Effector memory CD8-positive, alpha-beta T cell (primary cell): Measurements from ENCODE around the gene PXK.
"Not testable (repeated sequence)": the region's sequence is repeated elsewhere in the genome, so short reads cannot be mapped to it uniquely, and the experiment has no call there.

Source experiments
- ATAC-seq: fragments of 150-1000 bp; cut with Tn5 transposase; replicated peaks from 2 replicates; pipeline ENCODE4 v1.10.0; 2021; ENCODE audit warnings: mild to moderate bottlenecking, moderate library complexity
- DNase-seq, 3 experiments: peaks; one replicate each; pipeline ENCODE4 v3.0.0; 2021
- H3K27ac Mint-ChIP-seq, 2 donors: one replicate each; pipeline ENCODE4 v1.8.0; 2022; ENCODE audit warnings: mild to moderate bottlenecking in 2 of 2, mixed read lengths in 2 of 2, moderate library complexity in 2 of 2
- H3K27me3 Mint-ChIP-seq, 2 donors: one replicate each; pipeline ENCODE4 v1.8.0; 2022; ENCODE audit warnings: mixed read lengths in 2 of 2
- H3K36me3 Mint-ChIP-seq: one replicate; pipeline ENCODE4 v1.8.0; 2022; ENCODE audit warnings: mild to moderate bottlenecking, moderate library complexity, mixed read lengths; ENCODE audit not compliant: insufficient read depth
- H3K4me1 Mint-ChIP-seq, 2 donors: one replicate each; pipeline ENCODE4 v1.8.0; 2022; ENCODE audit warnings: low read depth in 2 of 2, mixed read lengths in 2 of 2
- H3K4me3 Mint-ChIP-seq, 2 donors: one replicate each; pipeline ENCODE4 v1.8.0; 2022; ENCODE audit warnings: mild to moderate bottlenecking in 2 of 2, mixed read lengths in 2 of 2, moderate library complexity in 2 of 2
- H3K9me3 Mint-ChIP-seq, 2 donors: one replicate each; pipeline ENCODE4 v1.8.0; 2022; ENCODE audit warnings: mixed read lengths in 2 of 2

The PXK gene

GRCh38 chr3:58329150-58329921 lies 3.4 kb upstream of the PXK start:
- ATAC-seq (no peak), DNase-seq (no peak)
- no peaks in the 10 kb centered on the region for H3K9me3 Mint-ChIP-seq
- no peak overlapping the region for H3K4me3 Mint-ChIP-seq
- H3K4me1 Mint-ChIP-seq, result peaks cover 9 to 19% of the 10 kb centered on the region in 2 donors
- no peak overlapping the region for H3K27ac Mint-ChIP-seq
- H3K36me3 Mint-ChIP-seq, result peaks cover 7% of the 10 kb centered on the region
- H3K27me3 Mint-ChIP-seq, result no peaks in the 10 kb centered on the region

- H3K27ac Mint-ChIP-seq, result no peak overlapping the region
- no peaks in the 10 kb centered on the region for H3K27me3 Mint-ChIP-seq
- DNase-seq (no peak), ATAC-seq (no peak)
- H3K36me3 Mint-ChIP-seq, result peaks cover 7% of the 10 kb centered on the region
- H3K9me3 Mint-ChIP-seq, result no peaks in the 10 kb centered on the region
- peaks cover 15 to 22% of the 10 kb centered on the region in 2 donors for H3K4me1 Mint-ChIP-seq
- no peak overlapping the region for H3K4me3 Mint-ChIP-seq
Observed at GRCh38 chr3:58329922-58330413, 2.7 kb upstream of the PXK start.

- DNase-seq (no peak), ATAC-seq (no peak)
- Mint-ChIP-seq H3K4me1 (peaks cover 29 to 32% of the 10 kb centered on the region in 2 donors), H3K27ac (peak overlapping the region in 1 of 2 donors; percentile 49), H3K4me3 (peak overlapping the region; percentile 80 to 94), H3K36me3 (peaks cover 7% of the 10 kb centered on the region), H3K27me3 (no peaks in the 10 kb centered on the region), H3K9me3 (no peaks in the 10 kb centered on the region)
Observed at GRCh38 chr3:58331593-58332152, 1.0 kb upstream of the PXK start.

GRCh38 chr3:58333206-58334012 lies 717 bp downstream of the PXK start:
- H3K27me3 Mint-ChIP-seq, result no peaks in the 10 kb centered on the region
- DNase-seq (no peak), ATAC-seq (peak; percentile 21)
- H3K36me3 Mint-ChIP-seq, result peaks cover 3% of the 10 kb centered on the region
- H3K4me3 Mint-ChIP-seq, result peak overlapping the region; percentile 94 to 98
- H3K4me1 Mint-ChIP-seq, result peaks cover 29 to 32% of the 10 kb centered on the region in 2 donors
- no peaks in the 10 kb centered on the region for H3K9me3 Mint-ChIP-seq
- peak overlapping the region; percentile 87 to 90 for H3K27ac Mint-ChIP-seq

- no peak for DNase-seq
- Mint-ChIP-seq H3K4me1 (peaks cover 29 to 32% of the 10 kb centered on the region in 2 donors), H3K36me3 (peaks cover 7% of the 10 kb centered on the region), H3K27me3 (no peaks in the 10 kb centered on the region), H3K9me3 (no peaks in the 10 kb centered on the region), H3K4me3 (peak overlapping the region; percentile 94 to 98), H3K27ac (peak overlapping the region; percentile 87 to 90)
- ATAC-seq, result no peak
Observed at GRCh38 chr3:58334013-58334321, 1.3 kb downstream of the PXK start.

GRCh38 chr3:58334506-58334884 lies 1.8 kb downstream of the PXK start:
- Mint-ChIP-seq H3K27ac (peak overlapping the region in 1 of 2 donors; percentile 47), H3K9me3 (no peaks in the 10 kb centered on the region), H3K27me3 (no peaks in the 10 kb centered on the region), H3K4me3 (peak overlapping the region; percentile 94 to 98), H3K4me1 (peaks cover 29 to 32% of the 10 kb centered on the region in 2 donors), H3K36me3 (peaks cover 7% of the 10 kb centered on the region)
- DNase-seq, result no peak
- no peak for ATAC-seq

GRCh38 chr3:58335652-58335947 lies 2.9 kb downstream of the PXK start:
- Mint-ChIP-seq H3K27ac (peak overlapping the region in 1 of 2 donors; percentile 47), H3K36me3 (peaks cover 7% of the 10 kb centered on the region)

GRCh38 chr3:58336135-58336882 lies 3.6 kb downstream of the PXK start:
- Mint-ChIP-seq H3K4me1 (peaks cover 29 to 32% of the 10 kb centered on the region in 2 donors), H3K9me3 (no peaks in the 10 kb centered on the region), H3K4me3 (no peak overlapping the region), H3K27ac (no peak overlapping the region), H3K36me3 (peaks cover 10% of the 10 kb centered on the region), H3K27me3 (no peaks in the 10 kb centered on the region)
- DNase-seq, result no peak
- no peak for ATAC-seq

More at GRCh38 chr3:58335652-58335947, 2.9 kb downstream of the PXK start:
- H3K4me1 Mint-ChIP-seq, result peaks cover 29 to 32% of the 10 kb centered on the region in 2 donors
- H3K27me3 Mint-ChIP-seq, result no peaks in the 10 kb centered on the region
- no peaks in the 10 kb centered on the region for H3K9me3 Mint-ChIP-seq
- DNase-seq, result no peak
- no peak overlapping the region for H3K4me3 Mint-ChIP-seq
- no peak for ATAC-seq

GRCh38 chr3:58337190-58337589 lies 4.5 kb downstream of the PXK start:
- Mint-ChIP-seq H3K9me3 (no peaks in the 10 kb centered on the region), H3K4me3 (no peak overlapping the region), H3K4me1 (peaks cover 26 to 29% of the 10 kb centered on the region in 2 donors), H3K36me3 (peaks cover 10% of the 10 kb centered on the region), H3K27me3 (no peaks in the 10 kb centered on the region), H3K27ac (no peak overlapping the region)
- DNase-seq (no peak), ATAC-seq (no peak)

GRCh38 chr3:58339146-58339545 lies 6.5 kb downstream of the PXK start:
- not testable (repeated sequence) for H3K27me3 Mint-ChIP-seq, H3K36me3 Mint-ChIP-seq, H3K4me3 Mint-ChIP-seq, ATAC-seq, DNase-seq, H3K9me3 Mint-ChIP-seq, H3K27ac Mint-ChIP-seq
- H3K4me1 Mint-ChIP-seq, result peaks cover 14 to 24% of the 10 kb centered on the region in 2 donors

GRCh38 chr3:58340594-58341244 lies 8.0 kb downstream of the PXK start:
- peaks cover 7% of the 10 kb centered on the region for H3K36me3 Mint-ChIP-seq
- no peaks in the 10 kb centered on the region for H3K9me3 Mint-ChIP-seq
- no peak overlapping the region for H3K4me3 Mint-ChIP-seq
- ATAC-seq (no peak), DNase-seq (no peak)
- no peak overlapping the region for H3K27ac Mint-ChIP-seq
- no peaks in the 10 kb centered on the region for H3K27me3 Mint-ChIP-seq
- peaks cover 8 to 17% of the 10 kb centered on the region in 2 donors for H3K4me1 Mint-ChIP-seq

GRCh38 chr3:58341376-58341775 lies 8.7 kb downstream of the PXK start:
- no peak for ATAC-seq
- DNase-seq, result no peak
- Mint-ChIP-seq H3K27me3 (no peaks in the 10 kb centered on the region), H3K36me3 (peaks cover 7% of the 10 kb centered on the region), H3K27ac (no peak overlapping the region), H3K4me3 (no peak overlapping the region), H3K4me1 (peaks cover 9 to 16% of the 10 kb centered on the region in 2 donors), H3K9me3 (no peaks in the 10 kb centered on the region)

- H3K4me3 Mint-ChIP-seq, result no peak overlapping the region
- H3K4me1 Mint-ChIP-seq, result peaks cover 8 to 20% of the 10 kb centered on the region in 2 donors
- H3K9me3 Mint-ChIP-seq, result no peaks in the 10 kb centered on the region
- peaks cover 7% of the 10 kb centered on the region for H3K36me3 Mint-ChIP-seq
- DNase-seq (no peak), ATAC-seq (no peak)
- H3K27me3 Mint-ChIP-seq, result no peaks in the 10 kb centered on the region
- no peak overlapping the region for H3K27ac Mint-ChIP-seq
Observed at GRCh38 chr3:58342676-58343075, 10.0 kb downstream of the PXK start.
